GM12878 (cell line): Measurements from ENCODE around the gene ICA1. TPM values are rescaled to one million over a fixed set of nuclear protein-coding genes. Genes with fewer than 3 reads are reported as not detected.

ENCODE experiments used
- CHD4 ChIP-seq: fragments of 200-600 bp; sonication (generic); IDR thresholded peaks from 2 replicates; pipeline ENCODE4 v1.6.1; 2016; ENCODE audit warnings: mild to moderate bottlenecking
- CREB1 ChIP-seq: IDR thresholded peaks from 2 replicates; pipeline ENCODE4 v1.6.1; 2012; ENCODE audit warnings: low read depth, mild to moderate bottlenecking, inconsistent platforms
- CREM ChIP-seq: IDR thresholded peaks from 2 replicates; pipeline ENCODE4 v1.6.1; 2014; ENCODE audit warnings: antibody characterized with exemption, low read depth
- DPF2 ChIP-seq: fragments of 450-650 bp; IDR thresholded peaks from 2 replicates; pipeline ENCODE4 v1.6.1; 2017; ENCODE audit warnings: mild to moderate bottlenecking
- EGR1 ChIP-seq, 2 experiments: IDR thresholded peaks; 1 replicate in 1 of 2; 2 replicates in 1 of 2; pipeline ENCODE4 v1.6.1; 2011 to 2012; ENCODE audit warnings: low read depth in 2 of 2, low read length in 2 of 2, borderline replicate concordance in 1 of 2, mild to moderate bottlenecking in 1 of 2, moderate library complexity in 1 of 2
- EP300 ChIP-seq, 2 experiments: fragments of 150-350 bp in 1 of 2; IDR thresholded peaks; 2 replicates each; pipeline ENCODE4 v1.6.1; 2011 to 2012; ENCODE audit warnings: low read depth in 2 of 2, low read length in 2 of 2, borderline replicate concordance in 1 of 2, improper control_type of control experiment in 1 of 2, inconsistent platforms in 1 of 2; ENCODE audit not compliant: control insufficient read depth in 1 of 2
- FOS ChIP-seq: IDR thresholded peaks from 3 replicates; pipeline ENCODE4 v1.6.1; 2011; ENCODE audit warnings: borderline replicate concordance; ENCODE audit not compliant: insufficient read length; ENCODE audit errors: extremely low read depth
- HDAC2 ChIP-seq: fragments of 200-600 bp; sonication (generic); IDR thresholded peaks from 2 replicates; pipeline ENCODE4 v1.6.1; 2017
- MTA3 ChIP-seq: IDR thresholded peaks from 2 replicates; pipeline ENCODE4 v1.6.1; 2012; ENCODE audit warnings: low read length, inconsistent platforms, borderline replicate concordance
- NRF1 ChIP-seq: conservative IDR thresholded peaks from 2 replicates; pipeline ENCODE4 v1.6.1; 2011; ENCODE audit warnings: mild to moderate bottlenecking, low read depth, low read length, improper control_type of control experiment
- POLR2AphosphoS5 ChIP-seq: IDR thresholded peaks from 2 replicates; pipeline ENCODE4 v1.6.1; 2011; ENCODE audit warnings: mild to moderate bottlenecking, low read length, inconsistent platforms
- RAD51 ChIP-seq: fragments of 450-650 bp; IDR thresholded peaks from 2 replicates; pipeline ENCODE4 v1.6.1; 2016; ENCODE audit warnings: moderate library complexity, mild to moderate bottlenecking, inconsistent platforms
- RUNX3 ChIP-seq: IDR thresholded peaks from 2 replicates; pipeline ENCODE4 v1.6.1; 2012; ENCODE audit warnings: low read length, inconsistent platforms
- SMARCA5 ChIP-seq: fragments of 450-650 bp; IDR thresholded peaks from 2 replicates; pipeline ENCODE4 v1.6.1; 2017; ENCODE audit warnings: mild to moderate bottlenecking
- ZNF274 ChIP-seq: IDR thresholded peaks from one replicate; pipeline ENCODE4 v1.8.0; 2011; ENCODE audit not compliant: insufficient read length, insufficient read depth
- ZNF384 ChIP-seq: IDR thresholded peaks from 2 replicates; pipeline ENCODE4 v1.6.1; 2012; ENCODE audit warnings: low read depth, mild to moderate bottlenecking, low read length, improper control_type of control experiment, borderline replicate concordance
- ZZZ3 ChIP-seq: IDR thresholded peaks from 2 replicates; pipeline ENCODE4 v1.6.1; 2011; ENCODE audit warnings: low read depth; ENCODE audit not compliant: control insufficient read depth, insufficient read length
- polyA plus RNA-seq, 11 experiments: library from polyadenylated mRNA; depleted of rRNA in 4 of 11; unstranded in 6 of 11; stranded (reverse) in 5 of 11; fragments of >200 nt; fragmentation: Nextera tagmentation in 4 of 11; fragmentation: Illumina TruSeq in 1 of 11; extraction: Ambion mirVana in 4 of 11; extraction: Trizol in 1 of 11; gene quantifications; 1 replicate in 1 of 11; 2 replicates in 10 of 11; pipeline versions ENCODE4 v1.2.1 to v1.2.3, GENCODE V29; 2011 to 2016; ENCODE audit warnings: inconsistent platforms in 2 of 11, missing spikeins in 2 of 11, low read depth in 1 of 11
- total RNA-seq, 4 experiments: library from RNA; depleted of rRNA in 3 of 4; stranded (reverse); fragments of >200 nt in 3 of 4; fragmentation: Illumina TruSeq in 1 of 4; extraction: Trizol in 1 of 4; gene quantifications; 2 replicates each; pipeline versions ENCODE4 v1.2.1 to v1.2.3, GENCODE V29; 2013 to 2021
- TF ChIP-seq, protein P1 (sequence below): IDR thresholded peaks from 2 replicates; pipeline ENCODE4 v1.6.1; 2011; ENCODE audit warnings: borderline replicate concordance, low read depth, mild to moderate bottlenecking, moderate library complexity, low read length; ENCODE audit not compliant: insufficient read depth, poor library complexity, severe bottlenecking
- TF ChIP-seq, protein P2 (sequence below): fragments of 450-650 bp; formaldehyde crosslinking; IDR thresholded peaks from 2 replicates; pipeline ENCODE4 v1.4.0; 2022; ENCODE audit warnings: mild to moderate bottlenecking, moderate library complexity
- TF ChIP-seq, protein P3 (sequence below): IDR thresholded peaks from 2 replicates; pipeline ENCODE4 v1.6.1; 2011; ENCODE audit warnings: borderline replicate concordance, low read depth, mild to moderate bottlenecking, moderate library complexity, mixed read lengths, low read length; ENCODE audit not compliant: insufficient read depth; ENCODE audit errors: extremely low read length
- TF ChIP-seq, protein P4 (sequence below): IDR thresholded peaks from 2 replicates; pipeline ENCODE4 v1.6.1; 2011; ENCODE audit warnings: low read depth, low read length, improper control_type of control experiment, borderline replicate concordance
- TF ChIP-seq, protein P5 (sequence below): IDR thresholded peaks from 2 replicates; pipeline ENCODE4 v1.6.1; 2011; ENCODE audit warnings: mild to moderate bottlenecking, low read depth, low read length, moderate library complexity; ENCODE audit not compliant: insufficient replicate concordance
- TF ChIP-seq, protein P6 (sequence below): IDR thresholded peaks from 2 replicates; pipeline ENCODE4 v1.6.1; 2011; ENCODE audit warnings: low read depth, mild to moderate bottlenecking, low read length, moderate library complexity, borderline replicate concordance; ENCODE audit errors: extremely low read depth

The ICA1 gene
- total and polyA plus RNA-seq, 10 of the 15 experiments (the other 5 are each of a cell fraction or from before 2014, with no cell fraction given), result 1.3 to 35.1 (median 3.3) TPM

DNA sequence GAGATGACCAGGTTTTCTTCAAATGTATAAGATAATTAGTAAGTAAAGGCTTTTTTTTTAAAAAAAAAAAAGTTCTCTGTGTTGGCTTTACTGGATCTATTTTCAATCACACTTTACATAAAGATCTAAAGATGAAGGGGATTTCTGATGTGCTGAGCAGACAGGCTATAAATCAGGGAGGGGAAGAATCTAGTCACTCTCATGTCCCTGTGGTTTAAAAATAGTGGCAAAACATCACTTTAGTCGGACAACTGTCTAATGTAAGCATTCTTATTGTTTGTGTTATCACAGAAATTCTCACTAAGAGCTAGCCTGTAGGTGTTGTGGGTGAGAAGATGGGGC is 132.7 kb downstream of the ICA1 start (continued):
- TF ChIP-seq RUNX3, result no peak
- no peak for TF ChIP-seq HDAC2
- no peak for TF ChIP-seq CREB1
- peak; percentile 87 for TF ChIP-seq ZNF384
- no peak for TF ChIP-seq CHD4
- TF ChIP-seq, protein P1, sequence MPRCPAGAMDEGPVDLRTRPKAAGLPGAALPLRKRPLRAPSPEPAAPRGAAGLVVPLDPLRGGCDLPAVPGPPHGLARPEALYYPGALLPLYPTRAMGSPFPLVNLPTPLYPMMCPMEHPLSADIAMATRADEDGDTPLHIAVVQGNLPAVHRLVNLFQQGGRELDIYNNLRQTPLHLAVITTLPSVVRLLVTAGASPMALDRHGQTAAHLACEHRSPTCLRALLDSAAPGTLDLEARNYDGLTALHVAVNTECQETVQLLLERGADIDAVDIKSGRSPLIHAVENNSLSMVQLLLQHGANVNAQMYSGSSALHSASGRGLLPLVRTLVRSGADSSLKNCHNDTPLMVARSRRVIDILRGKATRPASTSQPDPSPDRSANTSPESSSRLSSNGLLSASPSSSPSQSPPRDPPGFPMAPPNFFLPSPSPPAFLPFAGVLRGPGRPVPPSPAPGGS, result peak; percentile 22
- TF ChIP-seq, protein P2, sequence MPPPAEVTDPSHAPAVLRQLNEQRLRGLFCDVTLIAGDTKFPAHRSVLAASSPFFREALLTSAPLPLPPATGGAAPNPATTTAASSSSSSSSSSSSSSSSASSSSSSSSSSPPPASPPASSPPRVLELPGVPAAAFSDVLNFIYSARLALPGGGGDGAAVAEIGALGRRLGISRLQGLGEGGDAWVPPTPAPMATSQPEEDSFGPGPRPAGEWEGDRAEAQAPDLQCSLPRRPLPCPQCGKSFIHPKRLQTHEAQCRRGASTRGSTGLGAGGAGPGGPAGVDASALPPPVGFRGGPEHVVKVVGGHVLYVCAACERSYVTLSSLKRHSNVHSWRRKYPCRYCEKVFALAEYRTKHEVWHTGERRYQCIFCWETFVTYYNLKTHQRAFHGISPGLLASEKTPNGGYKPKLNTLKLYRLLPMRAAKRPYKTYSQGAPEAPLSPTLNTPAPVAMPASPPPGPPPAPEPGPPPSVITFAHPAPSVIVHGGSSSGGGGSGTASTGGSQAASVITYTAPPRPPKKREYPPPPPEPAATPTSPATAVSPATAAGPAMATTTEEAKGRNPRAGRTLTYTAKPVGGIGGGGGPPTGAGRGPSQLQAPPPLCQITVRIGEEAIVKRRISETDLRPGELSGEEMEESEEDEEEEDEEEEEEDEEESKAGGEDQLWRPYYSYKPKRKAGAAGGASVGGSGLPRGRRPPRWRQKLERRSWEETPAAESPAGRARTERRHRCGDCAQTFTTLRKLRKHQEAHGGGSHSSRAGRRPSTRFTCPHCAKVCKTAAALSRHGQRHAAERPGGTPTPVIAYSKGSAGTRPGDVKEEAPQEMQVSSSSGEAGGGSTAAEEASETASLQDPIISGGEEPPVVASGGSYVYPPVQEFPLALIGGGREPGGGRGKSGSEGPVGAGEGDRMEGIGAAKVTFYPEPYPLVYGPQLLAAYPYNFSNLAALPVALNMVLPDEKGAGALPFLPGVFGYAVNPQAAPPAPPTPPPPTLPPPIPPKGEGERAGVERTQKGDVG, result no peak
- TF ChIP-seq SMARCA5, result no peak
- no peak for TF ChIP-seq ZNF274
- TF ChIP-seq, protein P3, sequence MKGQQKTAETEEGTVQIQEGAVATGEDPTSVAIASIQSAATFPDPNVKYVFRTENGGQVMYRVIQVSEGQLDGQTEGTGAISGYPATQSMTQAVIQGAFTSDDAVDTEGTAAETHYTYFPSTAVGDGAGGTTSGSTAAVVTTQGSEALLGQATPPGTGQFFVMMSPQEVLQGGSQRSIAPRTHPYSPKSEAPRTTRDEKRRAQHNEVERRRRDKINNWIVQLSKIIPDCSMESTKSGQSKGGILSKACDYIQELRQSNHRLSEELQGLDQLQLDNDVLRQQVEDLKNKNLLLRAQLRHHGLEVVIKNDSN, result no peak
- TF ChIP-seq, protein P4, sequence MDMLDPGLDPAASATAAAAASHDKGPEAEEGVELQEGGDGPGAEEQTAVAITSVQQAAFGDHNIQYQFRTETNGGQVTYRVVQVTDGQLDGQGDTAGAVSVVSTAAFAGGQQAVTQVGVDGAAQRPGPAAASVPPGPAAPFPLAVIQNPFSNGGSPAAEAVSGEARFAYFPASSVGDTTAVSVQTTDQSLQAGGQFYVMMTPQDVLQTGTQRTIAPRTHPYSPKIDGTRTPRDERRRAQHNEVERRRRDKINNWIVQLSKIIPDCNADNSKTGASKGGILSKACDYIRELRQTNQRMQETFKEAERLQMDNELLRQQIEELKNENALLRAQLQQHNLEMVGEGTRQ, result no peak
- TF ChIP-seq ZZZ3, result no peak
- TF ChIP-seq EP300 (IDR thresholded peaks at IDR 0.05; ENCODE audit: borderline replicate concordance in 1 of 2, control insufficient read depth in 1 of 2, low read depth in 2 of 2, low read length in 2 of 2), result peak; percentile 56 to 88
- no peak for TF ChIP-seq FOS
- TF ChIP-seq EGR1 (IDR thresholded peaks at IDR 0.05; ENCODE audit: borderline replicate concordance in 1 of 2, low read depth in 2 of 2, low read length in 2 of 2), result no peak
- no peak for TF ChIP-seq MTA3
- TF ChIP-seq, protein P5, sequence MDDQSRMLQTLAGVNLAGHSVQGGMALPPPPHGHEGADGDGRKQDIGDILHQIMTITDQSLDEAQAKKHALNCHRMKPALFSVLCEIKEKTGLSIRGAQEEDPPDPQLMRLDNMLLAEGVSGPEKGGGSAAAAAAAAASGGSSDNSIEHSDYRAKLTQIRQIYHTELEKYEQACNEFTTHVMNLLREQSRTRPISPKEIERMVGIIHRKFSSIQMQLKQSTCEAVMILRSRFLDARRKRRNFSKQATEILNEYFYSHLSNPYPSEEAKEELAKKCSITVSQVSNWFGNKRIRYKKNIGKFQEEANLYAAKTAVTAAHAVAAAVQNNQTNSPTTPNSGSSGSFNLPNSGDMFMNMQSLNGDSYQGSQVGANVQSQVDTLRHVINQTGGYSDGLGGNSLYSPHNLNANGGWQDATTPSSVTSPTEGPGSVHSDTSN, result peak; percentile 85
- peak; percentile 45; the same call in 1 of the 2 replicates for TF ChIP-seq DPF2
- TF ChIP-seq CREM, result peak; percentile 47; the same call in 1 of the 2 replicates
- TF ChIP-seq, protein P6, sequence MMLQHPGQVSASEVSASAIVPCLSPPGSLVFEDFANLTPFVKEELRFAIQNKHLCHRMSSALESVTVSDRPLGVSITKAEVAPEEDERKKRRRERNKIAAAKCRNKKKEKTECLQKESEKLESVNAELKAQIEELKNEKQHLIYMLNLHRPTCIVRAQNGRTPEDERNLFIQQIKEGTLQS, result no peak
- no peak for TF ChIP-seq NRF1
- 0 out of 2 replicates have a peak, but pooled peaks have one; percentile 21 for TF ChIP-seq RAD51
- 0 out of 2 replicates have a peak, but pooled peaks have one; percentile 19 for TF ChIP-seq POLR2AphosphoS5
